IMR-90 (cell line): Measurements from ENCODE around the gene MPI. TPM values are rescaled to one million over a fixed set of nuclear protein-coding genes. Genes with fewer than 3 reads are reported as not detected.
A peak's percentile ranks its signal among the peaks of the same experiment; 100 is the strongest.

Experiments used
- ATAC-seq: fragments of 200-7000 bp; cut with Tn5 transposase; 2 replicates; pipeline ENCODE4 v1.9.1; 2020; ENCODE audit warnings: low read depth, mild to moderate bottlenecking, moderate library complexity
- BruUV-seq: library from RNA; stranded (reverse); fragments of 400-500 nt; replicated peaks from 2 replicates; lab custom pipeline; 2021; lab: Mats Ljungman, UMichigan
- CTCF ChIA-PET: fragments of 300-600 bp; formaldehyde crosslinking; extraction: SDS; loops from one replicate; lab custom pipeline; 2021; ENCODE audit warnings: antibody characterized with exemption; lab: Yijun Ruan, JAX
- POLR2A ChIA-PET: fragments of 300-600 bp; sonication (Branson Sonifier 250); formaldehyde crosslinking; loops from one replicate; lab custom pipeline; 2022; ENCODE audit warnings: antibody characterized with exemption; ENCODE audit not compliant: unreplicated experiment; lab: Charles Lee
- DNase-seq: peaks from one replicate; pipeline ENCODE4 v3.0.0; 2013
- H2AFZ ChIP-seq: replicated peaks from 2 replicates; pipeline ENCODE3; 2013; ENCODE audit warnings: low read length, mild to moderate bottlenecking; ENCODE audit not compliant: poor library complexity
- H2AK5ac ChIP-seq: 2 replicates; pipeline ENCODE4 v1.6.1; 2013; ENCODE audit warnings: low read depth, low read length, inconsistent platforms
- H2AK9ac ChIP-seq: replicated peaks from 2 replicates; pipeline ENCODE3; 2013; ENCODE audit warnings: mild to moderate bottlenecking, low read depth, low read length, moderate library complexity; ENCODE audit not compliant: poor library complexity
- H2BK120ac ChIP-seq: 2 replicates; pipeline ENCODE4 v1.6.1; 2013; ENCODE audit warnings: low read depth, low read length, inconsistent platforms
- H2BK15ac ChIP-seq: 3 replicates; pipeline ENCODE4 v1.6.1; 2013; ENCODE audit warnings: low read depth, low read length, inconsistent platforms
- H2BK20ac ChIP-seq: 2 replicates; pipeline ENCODE4 v1.6.1; 2013; ENCODE audit warnings: low read depth, mild to moderate bottlenecking, inconsistent platforms, low read length, moderate library complexity
- H2BK5ac ChIP-seq: 2 replicates; pipeline ENCODE4 v1.6.1; 2013; ENCODE audit warnings: mild to moderate bottlenecking, low read depth, low read length, inconsistent platforms; ENCODE audit not compliant: poor library complexity, severe bottlenecking
- H3K14ac ChIP-seq: replicated peaks from 2 replicates; pipeline ENCODE4 v1.6.1; 2013; ENCODE audit warnings: low read depth, low read length, inconsistent platforms
- H3K18ac ChIP-seq: 2 replicates; pipeline ENCODE4 v1.6.1; 2013; ENCODE audit warnings: low read depth, low read length, control low read depth
- H3K23ac ChIP-seq: 2 replicates; pipeline ENCODE4 v1.6.1; 2013; ENCODE audit warnings: low read depth, low read length, inconsistent platforms
- H3K27ac ChIP-seq: 2 replicates; pipeline ENCODE4 v1.5.1; 2013; ENCODE audit warnings: mild to moderate bottlenecking, control low read depth, low read length; ENCODE audit not compliant: insufficient read depth
- H3K27me3 ChIP-seq: 2 replicates; pipeline ENCODE4 v1.6.1; 2013; ENCODE audit warnings: low read length; ENCODE audit not compliant: control insufficient read depth, insufficient read depth
- H3K36me3 ChIP-seq: 2 replicates; pipeline ENCODE4 v1.6.1; 2013; ENCODE audit warnings: low read length, mixed read lengths; ENCODE audit not compliant: control insufficient read depth, insufficient read depth
- H3K4ac ChIP-seq: 2 replicates; pipeline ENCODE4 v1.6.1; 2013; ENCODE audit warnings: low read depth, low read length, inconsistent platforms
- H3K4me1 ChIP-seq: 2 replicates; pipeline ENCODE4 v1.6.1; 2013; ENCODE audit warnings: low read length, mixed read lengths; ENCODE audit not compliant: control insufficient read depth, insufficient read depth
- H3K4me2 ChIP-seq: 2 replicates; pipeline ENCODE4 v1.6.1; 2013; ENCODE audit warnings: low read depth, mild to moderate bottlenecking, control low read depth, low read length, moderate library complexity
- H3K4me3 ChIP-seq: 2 replicates; pipeline ENCODE4 v1.5.1; 2013; ENCODE audit warnings: low read depth, mild to moderate bottlenecking, control low read depth, low read length, moderate library complexity; ENCODE audit not compliant: insufficient read depth
- H3K56ac ChIP-seq: 2 replicates; pipeline ENCODE4 v1.6.1; 2013; ENCODE audit warnings: low read length, inconsistent platforms; ENCODE audit not compliant: insufficient read depth; ENCODE audit errors: extremely low read depth
- H3K79me1 ChIP-seq, 2 experiments: 2 replicates each; pipeline ENCODE4 v1.6.1; 2013; ENCODE audit warnings: low read length in 2 of 2, inconsistent platforms in 1 of 2, low read depth in 1 of 2
- H3K9ac ChIP-seq: 2 replicates; pipeline ENCODE4 v1.6.1; 2013; ENCODE audit warnings: low read depth, low read length, control low read depth
- H3K9me1 ChIP-seq: 2 replicates; pipeline ENCODE4 v1.6.1; 2013; ENCODE audit warnings: low read length, inconsistent platforms; ENCODE audit not compliant: insufficient read depth
- H3K9me3 ChIP-seq: 2 replicates; pipeline ENCODE4 v1.6.1; 2013; ENCODE audit warnings: low read length; ENCODE audit not compliant: control insufficient read depth, insufficient read depth
- H4K20me1 ChIP-seq: 2 replicates; pipeline ENCODE4 v1.6.1; 2013; ENCODE audit warnings: low read length, inconsistent platforms; ENCODE audit not compliant: insufficient read depth
- H4K5ac ChIP-seq: 2 replicates; pipeline ENCODE4 v1.6.1; 2013; ENCODE audit warnings: mild to moderate bottlenecking, low read depth, low read length, control low read depth
- H4K8ac ChIP-seq, 2 experiments: 2 replicates each; pipeline ENCODE4 v1.6.1; 2013; ENCODE audit warnings: low read depth in 2 of 2, low read length in 2 of 2, control low read depth in 1 of 2, inconsistent platforms in 1 of 2
- H4K91ac ChIP-seq: 2 replicates; pipeline ENCODE4 v1.6.1; 2013; ENCODE audit warnings: low read depth, low read length, inconsistent platforms; ENCODE audit not compliant: insufficient read depth
- BHLHE40 ChIP-seq: fragments of 150-350 bp; IDR thresholded peaks from 2 replicates; pipeline ENCODE4 v1.6.1; 2016; ENCODE audit warnings: mild to moderate bottlenecking, low read depth, low read length
- CEBPB ChIP-seq: IDR thresholded peaks from 2 replicates; pipeline ENCODE4 v1.6.1; 2012; ENCODE audit warnings: low read depth, low read length, improper control_type of control experiment
- MAZ ChIP-seq: IDR thresholded peaks from 2 replicates; pipeline ENCODE4 v1.6.1; 2012; ENCODE audit warnings: low read depth, mild to moderate bottlenecking, low read length, improper control_type of control experiment, moderate library complexity, borderline replicate concordance
- MXI1 ChIP-seq: IDR thresholded peaks from 2 replicates; pipeline ENCODE4 v1.6.1; 2012; ENCODE audit warnings: low read depth, mild to moderate bottlenecking, low read length, moderate library complexity, borderline replicate concordance
- RCOR1 ChIP-seq: IDR thresholded peaks from 2 replicates; pipeline ENCODE4 v1.6.1; 2012; ENCODE audit warnings: mild to moderate bottlenecking, low read length, improper control_type of control experiment; ENCODE audit not compliant: insufficient replicate concordance
- WGBS, 2 experiments: methylation state at CpG; one replicate each; pipeline versions ENCODE4 v1.1.5 to v1.1.7; 2013; ENCODE audit warnings: missing lambda C conversion rate in 2 of 2; ENCODE audit not compliant: insufficient read length in 1 of 2; ENCODE audit errors: extremely low coverage in 2 of 2; 5-methylcytosine and 5-hydroxymethylcytosine counted together
- dilution Hi-C: fragments of 300-500 bp; cut with HindIII; formaldehyde crosslinking; loops from one replicate; pipeline ENCODE4 v1.14.3; 2018; ENCODE audit warnings: low sequenced_read_pairs; ENCODE audit not compliant: unreplicated experiment
- in situ Hi-C: fragments of 300-500 bp; cut with MboI; formaldehyde crosslinking; loops from 3 replicates; pipeline ENCODE4 v1.14.3; 2019; ENCODE audit warnings: low sequenced_read_pairs, inconsistent platforms, mixed read lengths
- intact Hi-C: fragments of 100-400 bp; cut with micrococcal nuclease; formaldehyde crosslinking; loops from 2 replicates; pipeline ENCODE4 v1.10.0; 2022
- polyA plus RNA-seq, 3 experiments: library from polyadenylated mRNA; depleted of rRNA; stranded (reverse); fragments of >200 nt; gene quantifications; 2 replicates each; pipeline ENCODE4 v1.2.3, GENCODE V29; 2012; ENCODE audit warnings: low replicate concordance in 1 of 3
- total RNA-seq: library from RNA; depleted of rRNA; stranded (reverse); fragments of >200 nt; gene quantifications from 2 replicates; pipeline ENCODE4 v1.2.3, GENCODE V29; 2012

The MPI gene
- total and polyA plus RNA-seq, 2 of the 4 experiments (the other 2 are of a cell fraction), result 80.1 to 91.8 TPM

GRCh38 chr15:74897300-74897701 is 7.5 kb downstream of the MPI start:
- DNase-seq, result no peak
- H4K91ac ChIP-seq, result no peak overlapping the region
- no peak overlapping the region for H3K9ac ChIP-seq
- in situ Hi-C loops, result no loop called here
- peaks cover 13 to 40% of the 10 kb centered on the region in 2 experiments; a peak in 3 of 4 replicates for H3K79me1 ChIP-seq
- peaks cover 16% of the 10 kb centered on the region for H3K9me1 ChIP-seq
- H3K27me3 ChIP-seq, result no peaks in the 10 kb centered on the region
- no peak overlapping the region for H2BK20ac ChIP-seq
- no peak overlapping the region for H3K4me3 ChIP-seq
- 100% methylated on average over 1 of the region's 6 CpGs; no CpG with 5 or more reads in 1 of the 2 experiments for WGBS, 2 experiments
- CTCF ChIA-PET, result no interaction called here
- TF ChIP-seq CEBPB, result no peak
- no peak for TF ChIP-seq MXI1
- TF ChIP-seq MAZ, result no peak
- no peak for TF ChIP-seq BHLHE40
- no peak for TF ChIP-seq RCOR1
- H2BK120ac ChIP-seq, result no peak overlapping the region
- no TSS peak for BruUV-seq
- no peak for ATAC-seq
- H3K36me3 ChIP-seq, result peaks cover 53% of the 10 kb centered on the region
- no peak overlapping the region for H3K56ac ChIP-seq
- no peak overlapping the region for H2AFZ ChIP-seq
- H3K4me1 ChIP-seq, result peaks cover 2% of the 10 kb centered on the region; the same call in 1 of the 2 replicates
- no peak overlapping the region for H3K14ac ChIP-seq
- no peak overlapping the region for H2AK5ac ChIP-seq
- H2AK9ac ChIP-seq, result peak overlapping the region; percentile 3
- H3K9me3 ChIP-seq, result no peaks in the 10 kb centered on the region
- 0 out of 4 replicates have a peak overlapping the region, but pooled peaks of 1 of the 2 experiments have one; percentile 15 for H4K8ac ChIP-seq
- no peak overlapping the region for H3K4me2 ChIP-seq
- H3K18ac ChIP-seq, result no peak overlapping the region
- no peak overlapping the region for H3K27ac ChIP-seq
- H3K23ac ChIP-seq, result no peak overlapping the region
- no peak overlapping the region for H3K4ac ChIP-seq
- intact Hi-C loops, result no loop called here
- H4K20me1 ChIP-seq, result peaks cover 3% of the 10 kb centered on the region; the same call in 1 of the 2 replicates
- POLR2A ChIA-PET, result no interaction called here
- H4K5ac ChIP-seq, result no peak overlapping the region
- no peak overlapping the region for H2BK15ac ChIP-seq
- dilution Hi-C loops, result no loop called here
- no peak overlapping the region for H2BK5ac ChIP-seq
